ENCODE data around the gene S100A5.

Gene S100A5

GRCh38 chr1:153506831-153507413, 33.8 kb downstream of the S100A5 start:
- DNase-seq (ENCODE audit: low read depth): no peak

- no peak for DNase-seq (ENCODE audit: low read depth)
Observed at GRCh38 chr1:153506386-153506785, 34.3 kb downstream of the S100A5 start.

GRCh38 chr1:153505576-153505975, 35.2 kb downstream of the S100A5 start:
- DNase-seq (ENCODE audit: low read depth): no peak

- no peak for DNase-seq (ENCODE audit: low read depth)
Observed at GRCh38 chr1:153503766-153504165, 37.0 kb downstream of the S100A5 start.

GRCh38 chr1:153498746-153499145, 42.0 kb downstream of the S100A5 start:
- no peak for DNase-seq (ENCODE audit: low read depth)

GRCh38 chr1:153495536-153495935, 45.2 kb downstream of the S100A5 start:
- DNase-seq (ENCODE audit: low read depth): no peak

GRCh38 chr1:153494976-153495535, 45.7 kb downstream of the S100A5 start:
- peak; percentile 49 for DNase-seq (ENCODE audit: low read depth)

- no peak for DNase-seq (ENCODE audit: low read depth)
Observed at GRCh38 chr1:153493343-153493960, 47.3 kb downstream of the S100A5 start.

- no peak for DNase-seq (ENCODE audit: low read depth)
Observed at GRCh38 chr1:153490272-153491051, 50.3 kb downstream of the S100A5 start.

- no peak for DNase-seq (ENCODE audit: low read depth)
Observed at GRCh38 chr1:153488731-153489130, 52.0 kb downstream of the S100A5 start.

GRCh38 chr1:153487707-153488106, 53.0 kb downstream of the S100A5 start:
- DNase-seq (ENCODE audit: low read depth): no peak
